ENCODE results near the gene SERPINI1.

The SERPINI1 gene

DNA sequence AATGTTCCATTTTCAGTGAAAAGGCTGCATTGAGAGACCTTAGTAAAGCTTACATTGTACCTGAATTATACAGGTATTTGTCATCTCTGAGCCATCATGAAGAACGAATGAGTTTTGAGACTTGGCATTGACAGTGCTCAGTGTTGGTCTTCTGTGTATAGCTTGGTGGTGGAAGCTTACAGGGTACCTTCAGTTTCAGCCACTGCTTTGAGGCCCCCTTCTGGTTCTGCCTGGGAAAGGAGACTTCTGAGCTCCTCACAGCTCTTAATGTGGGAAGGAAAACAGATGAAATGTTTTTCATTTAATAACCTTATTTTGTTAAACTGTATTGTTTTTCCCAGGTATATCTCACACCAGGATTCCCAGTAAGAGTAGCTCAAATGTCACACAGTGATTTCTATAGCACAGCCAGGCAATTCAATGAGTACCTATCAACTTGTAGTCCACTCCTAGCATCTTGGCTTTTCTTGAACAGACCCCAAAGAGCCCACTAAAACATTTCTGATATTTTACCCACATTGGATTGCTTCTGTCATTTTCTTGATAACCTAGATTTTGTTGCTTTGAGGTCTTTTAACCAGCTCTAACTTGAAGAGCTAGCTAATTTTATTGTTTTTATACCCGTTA lies 5.6 kb downstream of the SERPINI1 start:
- no peaks in the 10 kb centered on the region for H3K36me3 ChIP-seq

GRCh38 chr3:167742338-167742737 lies 6.8 kb downstream of the SERPINI1 start:
- no peaks in the 10 kb centered on the region for H3K27me3 ChIP-seq
- DNase-seq, result no peak
- H3K9me3 ChIP-seq, result no peaks in the 10 kb centered on the region
- H3K36me3 ChIP-seq, result no peaks in the 10 kb centered on the region
- TF ChIP-seq CTCF (IDR thresholded peaks at IDR 0.05), result no peak
- intact Hi-C loops (cut with DNase I; ENCODE audit: low total_unique reads), result no loop called here
- no peak overlapping the region for H3K4me3 ChIP-seq
- H3K4me1 ChIP-seq, result no peaks in the 10 kb centered on the region
- H3K27ac ChIP-seq, result no peak overlapping the region

More for the DNA sequence above, 5.6 kb downstream of the SERPINI1 start:
- Histone ChIP-seq H3K27me3 (no peaks in the 10 kb centered on the region), H3K4me3 (no peak overlapping the region), H3K27ac (no peak overlapping the region), H3K4me1 (peaks cover 0 to 9% (median 4%) of the 10 kb centered on the region in 4 donors), H3K9me3 (no peaks in the 10 kb centered on the region)
- intact Hi-C loops (cut with DNase I; ENCODE audit: low total_unique reads), result no loop called here
- no peak for TF ChIP-seq CTCF (IDR thresholded peaks at IDR 0.05)
- DNase-seq, result no peak

- no peak for DNase-seq
- Histone ChIP-seq H3K4me1 (no peaks in the 10 kb centered on the region), H3K9me3 (no peaks in the 10 kb centered on the region), H3K27ac (no peak overlapping the region), H3K4me3 (no peak overlapping the region), H3K36me3 (no peaks in the 10 kb centered on the region), H3K27me3 (no peaks in the 10 kb centered on the region)
- no peak for TF ChIP-seq CTCF (IDR thresholded peaks at IDR 0.05)
- intact Hi-C loops (cut with DNase I; ENCODE audit: low total_unique reads), result no loop called here
Observed at GRCh38 chr3:167743799-167744198, 8.3 kb downstream of the SERPINI1 start.

DNA sequence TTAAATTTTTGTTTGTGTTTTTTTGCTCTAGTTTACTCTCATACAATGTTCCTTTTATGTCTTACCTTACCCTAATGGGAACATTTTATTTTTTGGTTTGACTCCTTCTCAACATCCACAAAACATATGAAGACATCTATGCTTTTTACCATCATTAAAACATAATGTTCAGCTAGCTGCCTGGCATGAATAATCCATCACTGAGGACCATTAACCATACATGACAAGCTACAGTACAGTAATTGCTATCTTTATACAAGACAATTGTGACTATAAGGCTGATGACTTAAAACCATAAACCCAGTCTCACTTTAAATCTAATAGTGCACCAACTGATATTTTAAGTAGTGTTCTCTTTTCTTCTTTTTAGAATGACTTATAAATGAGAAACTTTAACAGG lies 13.7 kb downstream of the SERPINI1 start:
- intact Hi-C loops (cut with DNase I; ENCODE audit: low total_unique reads), result no loop called here
- no peaks in the 10 kb centered on the region for H3K9me3 ChIP-seq
- no peak for DNase-seq
- H3K4me3 ChIP-seq, result no peak overlapping the region
- no peaks in the 10 kb centered on the region for H3K27me3 ChIP-seq
- no peaks in the 10 kb centered on the region for H3K36me3 ChIP-seq
- H3K4me1 ChIP-seq, result no peaks in the 10 kb centered on the region
- TF ChIP-seq CTCF (IDR thresholded peaks at IDR 0.05), result no peak
- H3K27ac ChIP-seq, result no peak overlapping the region

DNA sequence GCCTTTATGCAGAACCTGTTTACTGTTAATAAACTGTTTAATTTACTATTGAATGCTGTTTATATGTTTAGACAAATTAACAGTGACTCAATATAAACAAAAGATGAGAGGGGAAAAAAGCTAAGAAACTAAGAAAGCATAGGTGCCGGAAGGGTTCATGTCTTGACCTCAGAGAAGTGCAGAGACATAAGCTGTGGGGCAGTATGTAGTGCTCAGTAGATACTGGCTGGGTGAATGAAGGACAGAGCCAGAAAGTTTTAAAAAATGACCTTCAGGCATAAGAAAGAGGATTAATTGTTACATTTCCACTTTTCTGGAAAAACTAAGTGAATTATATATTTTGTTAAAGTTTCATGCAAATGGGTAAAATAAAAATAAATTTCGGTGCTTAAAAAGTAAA lies 14.2 kb downstream of the SERPINI1 start:
- DNase-seq, result no peak
- intact Hi-C loops (cut with DNase I; ENCODE audit: low total_unique reads), result no loop called here
- no peaks in the 10 kb centered on the region for H3K36me3 ChIP-seq

More for the DNA sequence above, 14.2 kb downstream of the SERPINI1 start:
- Histone ChIP-seq H3K4me1 (no peaks in the 10 kb centered on the region), H3K4me3 (no peak overlapping the region), H3K9me3 (no peaks in the 10 kb centered on the region), H3K27me3 (no peaks in the 10 kb centered on the region), H3K27ac (no peak overlapping the region)
- TF ChIP-seq CTCF (IDR thresholded peaks at IDR 0.05), result no peak
